ENCODE data around the gene PACS2.

PACS2 gene

GRCh38 chr14:105445290-105445689 lies 130.7 kb downstream of the PACS2 start:
- DNase-seq (ENCODE audit: low spot score), result no peak

GRCh38 chr14:105445901-105446845 lies 131.6 kb downstream of the PACS2 start:
- no peak for DNase-seq (ENCODE audit: low spot score)

DNA sequence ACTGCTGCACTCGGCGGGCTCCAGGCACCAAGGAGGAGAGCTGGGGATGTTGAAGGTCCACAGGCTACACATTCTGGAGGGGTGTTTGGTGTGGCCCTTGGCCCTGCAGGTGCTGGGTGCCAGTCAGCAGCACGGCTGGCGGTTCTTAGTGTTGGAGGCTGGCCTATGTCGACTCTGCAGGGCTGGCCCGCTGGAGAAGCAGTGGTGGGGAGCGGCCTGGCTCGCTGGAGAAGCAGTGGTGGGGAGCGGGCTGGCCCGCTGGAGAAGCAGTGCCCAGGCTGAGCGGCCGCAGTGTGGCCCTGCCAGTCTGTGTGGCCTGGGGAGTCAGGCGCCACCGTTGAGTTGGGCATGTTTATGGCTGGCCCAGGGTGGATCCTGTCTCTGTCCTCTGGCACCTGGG lies 132.4 kb downstream of the PACS2 start:
- DNase-seq (ENCODE audit: low spot score), result no peak

Data from HuH-7 (cell line).